ENCODE measurements around the gene FBN1. TPM values are rescaled to one million over a fixed set of nuclear protein-coding genes. Genes with fewer than 3 reads are reported as not detected.

The FBN1 gene
- total RNA-seq, 2 donors from 2014 or later = 0.91 to 1.6 TPM

DNA sequence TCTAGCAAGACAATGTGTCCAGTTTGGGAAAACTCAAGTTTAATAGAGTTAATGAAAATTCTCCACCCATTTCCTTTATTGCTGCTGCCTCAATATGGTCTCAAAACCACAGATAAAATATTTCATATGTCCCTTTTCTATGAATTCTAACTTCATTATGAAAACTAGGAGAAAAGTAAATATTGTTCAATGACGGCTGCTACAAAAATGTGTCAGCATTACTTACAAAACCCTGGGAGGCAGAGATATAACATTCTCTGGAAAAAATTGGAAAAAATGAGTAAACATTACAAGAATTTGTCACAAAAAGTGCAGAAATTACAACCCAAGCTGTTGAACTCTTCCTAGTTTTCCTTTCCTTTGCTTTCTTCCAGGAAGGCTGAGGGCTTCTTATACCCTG lies 22.2 kb upstream of the FBN1 start:
- Mint-ChIP-seq H3K4me1 (no peaks in the 10 kb centered on the region), H3K9me3 (no peaks in the 10 kb centered on the region), H3K4me3 (no peak overlapping the region), H3K36me3 (ENCODE audit: low read depth) (no peaks in the 10 kb centered on the region), H3K27ac (no peak overlapping the region), H3K27me3 (peaks cover 6% of the 10 kb centered on the region)
- ATAC-seq (replicated peaks) = no peak

DNA sequence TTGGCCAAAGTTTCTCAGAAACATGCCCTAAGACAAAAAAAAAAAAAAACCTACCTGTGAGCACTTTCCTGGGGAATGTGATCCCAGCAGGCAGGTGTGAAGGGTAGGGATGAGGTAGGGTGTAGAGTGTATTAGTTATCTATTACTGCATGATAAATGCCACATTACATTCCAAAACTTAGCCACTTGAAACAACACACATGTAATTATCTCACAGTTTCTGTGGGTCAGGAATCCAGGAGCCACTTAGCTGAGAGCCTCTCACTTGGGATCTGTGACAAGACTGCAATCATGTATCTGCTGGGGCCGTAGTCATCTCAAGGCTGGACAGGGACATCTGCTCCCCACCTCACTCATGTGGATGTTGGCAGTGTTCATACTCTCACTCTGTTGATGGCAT lies 18.9 kb upstream of the FBN1 start:
- ATAC-seq (replicated peaks) = no peak
- Mint-ChIP-seq H3K27me3 (peaks cover 5% of the 10 kb centered on the region), H3K4me3 (no peak overlapping the region), H3K36me3 (ENCODE audit: low read depth) (no peaks in the 10 kb centered on the region), H3K27ac (no peak overlapping the region), H3K9me3 (no peaks in the 10 kb centered on the region), H3K4me1 (no peaks in the 10 kb centered on the region)

DNA sequence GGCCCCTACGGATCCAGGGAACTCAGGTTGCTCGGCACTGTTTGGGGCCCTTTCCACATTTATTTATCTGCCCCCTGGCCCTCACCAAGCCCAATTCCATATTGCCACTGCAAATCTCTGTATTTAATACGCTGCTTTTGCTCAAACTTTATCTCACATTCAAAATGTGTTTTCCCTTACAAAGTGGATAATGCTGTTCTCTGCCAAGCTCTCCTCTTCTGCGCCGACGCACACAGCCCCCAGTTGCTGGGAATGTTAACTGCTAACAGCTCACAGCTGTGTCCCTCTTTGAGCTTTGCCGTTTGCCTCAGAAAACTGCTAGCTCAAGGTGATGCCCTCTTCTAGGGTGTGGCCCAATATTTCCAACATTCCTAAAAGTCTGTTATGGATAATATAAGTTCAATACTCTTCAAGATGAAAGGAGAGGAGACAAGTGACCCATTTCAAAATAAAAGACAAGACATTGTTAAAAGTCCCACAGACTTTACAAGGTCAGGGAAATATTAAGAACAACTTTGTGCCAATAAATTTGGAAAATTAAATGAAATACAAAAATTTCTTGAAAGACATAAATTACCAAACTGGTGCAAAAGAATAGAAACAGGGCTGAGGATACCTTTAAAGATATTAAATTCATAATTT lies 12.6 kb upstream of the FBN1 start:
- Mint-ChIP-seq H3K4me1 (no peaks in the 10 kb centered on the region), H3K9me3 (no peaks in the 10 kb centered on the region), H3K4me3 (no peak overlapping the region), H3K27ac (no peak overlapping the region), H3K27me3 (peaks cover 15% of the 10 kb centered on the region), H3K36me3 (ENCODE audit: low read depth) (no peaks in the 10 kb centered on the region)
- no peak for ATAC-seq (replicated peaks)

DNA sequence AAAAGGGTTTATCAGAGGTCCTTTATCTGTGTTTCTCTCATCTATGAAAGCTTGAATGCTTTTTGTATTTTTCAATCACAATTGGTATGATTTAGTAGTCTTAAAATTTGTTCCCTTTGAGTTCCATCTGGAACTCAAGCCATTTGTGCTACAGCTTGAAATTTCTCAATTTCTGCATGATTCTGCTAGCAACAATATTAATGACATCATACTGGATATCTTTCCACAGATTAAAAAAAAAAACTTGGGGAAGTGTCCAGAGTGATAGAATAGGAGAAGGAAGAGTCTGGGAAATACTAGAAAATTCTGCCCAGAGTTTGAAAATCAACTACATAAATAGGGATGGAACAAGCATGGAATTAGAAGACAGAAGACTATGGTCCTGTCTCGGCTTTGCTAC lies 9.3 kb upstream of the FBN1 start:
- Mint-ChIP-seq H3K36me3 (ENCODE audit: low read depth) (no peaks in the 10 kb centered on the region), H3K27ac (no peak overlapping the region), H3K4me3 (no peak overlapping the region), H3K4me1 (no peaks in the 10 kb centered on the region), H3K9me3 (no peaks in the 10 kb centered on the region), H3K27me3 (peaks cover 19% of the 10 kb centered on the region)
- no peak for ATAC-seq (replicated peaks)

DNA sequence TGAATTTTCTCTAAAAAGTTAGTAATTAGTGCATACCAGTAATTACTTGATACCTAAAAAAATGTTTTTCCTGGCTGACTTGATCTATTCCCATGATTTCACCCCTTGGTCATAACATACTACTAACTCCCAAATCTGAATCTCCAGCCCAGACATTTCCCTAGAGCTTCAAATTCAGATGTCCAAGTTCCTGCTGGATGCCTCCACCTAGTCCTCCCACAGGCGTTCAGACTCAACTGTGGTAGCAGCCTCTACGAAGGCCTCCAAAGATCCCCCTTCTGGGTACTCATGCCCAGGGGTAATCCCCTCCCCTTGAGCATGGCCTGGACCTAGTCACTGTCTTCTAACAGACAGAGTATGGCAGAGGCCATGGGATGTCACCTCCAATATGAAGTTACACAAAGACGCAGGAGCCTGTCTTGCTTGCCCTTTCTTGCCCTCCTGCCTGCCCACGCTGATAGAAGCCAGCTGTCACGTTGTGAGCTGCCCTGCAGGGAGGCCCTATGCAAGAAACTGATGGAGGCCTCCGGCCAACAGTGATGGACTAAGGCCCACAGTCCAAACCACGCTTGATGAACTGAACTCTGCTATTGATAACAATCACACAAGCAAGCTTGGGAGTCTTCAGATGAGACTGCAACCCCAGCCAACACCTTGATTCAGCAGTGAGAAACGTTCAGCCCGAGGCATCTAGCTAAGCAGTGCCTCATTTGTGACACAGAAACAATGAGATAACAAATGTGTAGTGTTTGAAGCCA lies 8.6 kb upstream of the FBN1 start:
- ATAC-seq (replicated peaks) = no peak
- Mint-ChIP-seq H3K4me3 (no peak overlapping the region), H3K36me3 (ENCODE audit: low read depth) (no peaks in the 10 kb centered on the region), H3K9me3 (no peaks in the 10 kb centered on the region), H3K27me3 (peaks cover 14% of the 10 kb centered on the region), H3K4me1 (no peaks in the 10 kb centered on the region), H3K27ac (no peak overlapping the region)

DNA sequence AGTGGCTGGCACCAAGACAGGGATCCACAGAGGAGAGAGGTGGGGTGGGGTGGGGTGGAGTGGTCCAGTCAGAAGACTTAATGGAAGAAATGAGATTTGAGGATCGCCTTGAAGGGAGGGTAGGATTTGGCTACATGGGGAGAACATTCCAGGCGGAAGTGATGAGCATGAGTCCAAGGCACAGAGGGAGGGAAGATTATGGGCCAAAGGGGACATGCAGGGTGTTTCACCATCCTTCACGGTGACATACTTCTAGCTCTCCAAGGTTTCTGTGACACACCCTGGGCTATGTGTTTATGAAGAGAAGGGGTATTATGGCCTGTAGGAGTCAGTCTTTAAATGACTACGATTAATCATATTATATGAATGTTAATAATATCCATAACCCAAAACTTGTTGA lies 7.7 kb upstream of the FBN1 start:
- peaks cover 14% of the 10 kb centered on the region for H3K27me3 Mint-ChIP-seq

DNA sequence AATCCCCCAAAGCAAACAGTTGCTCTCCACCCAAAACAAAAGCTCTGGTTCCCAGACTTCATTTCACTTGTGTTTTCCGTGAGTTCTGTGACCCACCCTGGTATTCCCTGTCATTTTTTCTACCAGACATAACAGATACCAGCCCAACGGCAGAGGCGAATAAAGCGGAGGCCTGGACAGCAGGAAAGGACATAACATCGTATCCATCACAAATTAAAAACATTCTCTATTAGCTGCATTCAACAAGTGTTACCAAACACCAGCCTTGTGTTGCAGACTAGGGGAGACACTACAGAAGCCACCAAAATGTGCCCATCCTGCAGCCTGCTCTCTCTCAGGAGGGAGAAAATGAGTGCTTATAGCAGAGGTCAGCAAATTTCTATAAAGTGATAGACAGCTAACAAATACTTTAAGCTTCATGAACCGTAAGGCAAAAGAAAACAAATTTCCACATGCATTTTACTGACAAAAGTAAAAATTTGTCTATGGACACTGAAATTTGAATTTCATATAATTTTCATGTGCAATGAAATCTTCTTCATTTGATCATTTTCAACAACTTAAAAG lies 7.1 kb upstream of the FBN1 start:
- no peak overlapping the region for H3K4me3 Mint-ChIP-seq
- no peak overlapping the region for H3K27ac Mint-ChIP-seq
- no peak for ATAC-seq (replicated peaks)
- H3K4me1 Mint-ChIP-seq = no peaks in the 10 kb centered on the region
- no peaks in the 10 kb centered on the region for H3K9me3 Mint-ChIP-seq
- H3K36me3 Mint-ChIP-seq (ENCODE audit: low read depth) = no peaks in the 10 kb centered on the region
- peaks cover 14% of the 10 kb centered on the region for H3K27me3 Mint-ChIP-seq

More for the DNA sequence above, 7.7 kb upstream of the FBN1 start:
- Mint-ChIP-seq H3K4me3 (no peak overlapping the region), H3K36me3 (ENCODE audit: low read depth) (no peaks in the 10 kb centered on the region), H3K9me3 (no peaks in the 10 kb centered on the region), H3K27ac (no peak overlapping the region), H3K4me1 (no peaks in the 10 kb centered on the region)
- ATAC-seq (replicated peaks) = no peak

DNA sequence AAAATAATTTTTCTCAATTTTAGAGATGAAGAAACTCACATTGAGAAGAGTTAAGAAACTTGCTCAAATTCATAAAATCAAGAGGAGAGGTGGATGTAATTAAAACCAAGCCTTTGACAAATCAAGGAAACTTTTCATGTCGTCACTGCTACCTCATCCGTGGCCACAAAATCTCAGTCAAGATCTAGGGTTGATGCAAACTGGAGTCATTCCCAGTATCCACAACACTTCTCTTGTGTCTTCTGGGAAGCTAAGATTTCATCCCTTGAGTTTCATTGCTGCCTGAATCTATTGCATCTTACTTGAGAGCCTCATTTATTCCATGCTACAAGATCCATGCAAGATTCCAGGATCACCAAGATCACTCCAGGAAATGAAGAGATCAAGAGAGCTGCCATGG lies 5.4 kb upstream of the FBN1 start:
- H3K27me3 Mint-ChIP-seq = peaks cover 14% of the 10 kb centered on the region
- no peak for ATAC-seq (replicated peaks)
- H3K36me3 Mint-ChIP-seq (ENCODE audit: low read depth) = no peaks in the 10 kb centered on the region
- no peaks in the 10 kb centered on the region for H3K9me3 Mint-ChIP-seq
- no peak overlapping the region for H3K27ac Mint-ChIP-seq
- no peaks in the 10 kb centered on the region for H3K4me1 Mint-ChIP-seq
- H3K4me3 Mint-ChIP-seq = no peak overlapping the region

DNA sequence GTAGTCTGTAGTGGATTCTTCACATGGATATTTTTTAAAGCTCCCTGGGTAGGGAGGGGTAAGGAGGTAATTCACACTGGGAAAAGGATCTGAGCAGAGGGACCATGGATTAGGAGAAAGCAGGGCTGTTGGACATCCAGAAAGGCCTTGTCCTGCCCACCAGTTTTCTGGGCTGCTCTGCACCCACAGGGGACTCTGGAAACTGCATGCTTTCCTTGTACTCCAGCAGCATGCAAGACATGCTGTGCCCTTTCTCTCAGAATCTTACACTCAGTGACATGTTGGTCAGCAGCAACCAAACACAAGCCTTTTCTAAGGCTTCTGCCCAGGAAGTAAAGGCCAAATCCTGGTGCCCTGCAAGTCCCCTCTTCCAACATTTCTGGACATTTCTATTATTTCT lies 2.5 kb upstream of the FBN1 start:
- no peak overlapping the region for H3K4me3 Mint-ChIP-seq
- H3K27ac Mint-ChIP-seq = no peak overlapping the region
- H3K36me3 Mint-ChIP-seq (ENCODE audit: low read depth) = no peaks in the 10 kb centered on the region
- no peak for ATAC-seq (replicated peaks)
- peaks cover 27% of the 10 kb centered on the region for H3K27me3 Mint-ChIP-seq
- no peaks in the 10 kb centered on the region for H3K9me3 Mint-ChIP-seq
- H3K4me1 Mint-ChIP-seq = no peaks in the 10 kb centered on the region

DNA sequence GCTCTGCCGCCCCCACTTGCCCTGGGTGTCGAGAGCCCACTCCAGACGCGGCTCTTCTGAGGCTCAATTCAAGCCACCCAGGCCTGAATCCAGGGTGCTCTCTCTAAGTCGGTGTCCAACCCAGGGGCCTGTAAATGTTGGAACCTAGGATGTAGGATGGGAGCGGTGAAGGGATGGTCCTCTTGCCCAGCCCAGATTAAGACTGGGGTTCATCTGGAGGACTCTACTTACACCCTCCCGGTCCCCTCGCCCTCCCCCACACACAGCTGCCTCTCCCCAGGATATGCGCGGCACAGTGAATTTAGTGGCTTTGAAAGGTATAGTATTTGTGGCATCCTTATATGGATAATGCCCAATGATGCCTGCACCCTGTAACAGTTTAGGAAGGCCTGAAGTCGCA lies 822 bp upstream of the FBN1 start:
- peak overlapping the region; percentile 5 for H3K4me3 Mint-ChIP-seq

DNA sequence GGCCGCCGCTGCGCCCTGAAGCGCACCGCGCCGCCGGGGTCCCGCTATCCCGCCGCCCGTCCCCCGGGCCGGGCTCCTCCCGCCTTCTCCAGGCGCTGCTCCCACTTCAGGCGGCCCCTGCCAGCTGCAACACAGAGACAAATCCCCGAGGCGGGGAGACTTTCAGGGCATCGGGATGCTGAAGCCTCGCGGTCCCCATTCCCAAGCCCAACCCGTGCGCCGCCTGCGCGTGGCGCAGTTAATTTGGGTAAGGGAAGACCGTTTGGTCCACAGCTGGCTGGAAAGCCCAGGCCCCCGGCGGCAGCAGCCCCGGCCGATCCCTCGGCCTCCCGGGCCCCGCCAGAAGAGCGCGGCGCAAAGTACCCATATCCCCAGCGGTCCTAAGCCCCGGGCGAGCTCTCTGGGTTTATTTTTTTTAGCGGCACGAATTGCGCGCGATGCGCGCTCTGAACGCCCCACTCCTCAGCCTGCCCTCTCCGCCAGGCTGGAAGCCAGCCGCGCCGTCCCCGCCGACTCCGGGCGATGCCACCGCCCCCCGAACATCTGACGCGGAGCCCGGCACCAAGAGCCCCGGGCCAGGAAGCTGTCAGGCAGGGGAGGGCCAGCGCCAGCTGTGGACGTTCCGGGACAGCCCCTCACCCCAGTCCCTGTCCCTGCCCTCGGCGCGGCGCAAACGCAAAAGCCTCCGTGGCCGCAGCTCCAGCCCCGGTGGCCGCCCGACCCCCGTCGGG lies 517 bp downstream of the FBN1 start:
- Mint-ChIP-seq H3K4me3 (no peak overlapping the region), H3K9me3 (no peaks in the 10 kb centered on the region), H3K4me1 (no peaks in the 10 kb centered on the region), H3K36me3 (ENCODE audit: low read depth) (no peaks in the 10 kb centered on the region), H3K27ac (no peak overlapping the region), H3K27me3 (peaks cover 31% of the 10 kb centered on the region)
- peak; percentile 16 for ATAC-seq (replicated peaks)

More for the DNA sequence above, 822 bp upstream of the FBN1 start:
- no peaks in the 10 kb centered on the region for H3K4me1 Mint-ChIP-seq
- H3K9me3 Mint-ChIP-seq = no peaks in the 10 kb centered on the region
- H3K27me3 Mint-ChIP-seq = peaks cover 31% of the 10 kb centered on the region
- no peaks in the 10 kb centered on the region for H3K36me3 Mint-ChIP-seq (ENCODE audit: low read depth)
- ATAC-seq (replicated peaks) = no peak
- H3K27ac Mint-ChIP-seq = no peak overlapping the region

DNA sequence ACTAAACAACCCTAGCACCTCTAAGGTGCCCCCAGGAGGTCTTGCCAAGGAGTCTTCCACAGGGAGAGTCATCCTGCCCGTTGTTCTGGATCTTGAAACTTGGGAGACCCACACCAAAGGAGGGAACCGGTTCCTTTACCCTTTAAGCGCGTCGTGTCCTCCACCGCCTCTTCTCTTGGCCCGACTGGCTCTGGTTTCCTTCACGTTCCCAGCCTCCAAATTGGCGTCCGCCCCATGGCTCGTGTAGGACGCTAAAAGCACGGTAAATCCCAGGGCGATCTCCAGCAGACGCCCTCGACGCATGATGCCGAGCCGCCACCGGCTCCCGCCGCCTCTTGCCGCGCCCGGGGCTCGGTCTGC lies 1.1 kb downstream of the FBN1 start:
- no peaks in the 10 kb centered on the region for H3K9me3 Mint-ChIP-seq
- H3K4me1 Mint-ChIP-seq = no peaks in the 10 kb centered on the region
- peaks cover 31% of the 10 kb centered on the region for H3K27me3 Mint-ChIP-seq
- ATAC-seq (replicated peaks) = no peak
- H3K27ac Mint-ChIP-seq = no peak overlapping the region
- no peaks in the 10 kb centered on the region for H3K36me3 Mint-ChIP-seq (ENCODE audit: low read depth)
- H3K4me3 Mint-ChIP-seq = no peak overlapping the region

DNA sequence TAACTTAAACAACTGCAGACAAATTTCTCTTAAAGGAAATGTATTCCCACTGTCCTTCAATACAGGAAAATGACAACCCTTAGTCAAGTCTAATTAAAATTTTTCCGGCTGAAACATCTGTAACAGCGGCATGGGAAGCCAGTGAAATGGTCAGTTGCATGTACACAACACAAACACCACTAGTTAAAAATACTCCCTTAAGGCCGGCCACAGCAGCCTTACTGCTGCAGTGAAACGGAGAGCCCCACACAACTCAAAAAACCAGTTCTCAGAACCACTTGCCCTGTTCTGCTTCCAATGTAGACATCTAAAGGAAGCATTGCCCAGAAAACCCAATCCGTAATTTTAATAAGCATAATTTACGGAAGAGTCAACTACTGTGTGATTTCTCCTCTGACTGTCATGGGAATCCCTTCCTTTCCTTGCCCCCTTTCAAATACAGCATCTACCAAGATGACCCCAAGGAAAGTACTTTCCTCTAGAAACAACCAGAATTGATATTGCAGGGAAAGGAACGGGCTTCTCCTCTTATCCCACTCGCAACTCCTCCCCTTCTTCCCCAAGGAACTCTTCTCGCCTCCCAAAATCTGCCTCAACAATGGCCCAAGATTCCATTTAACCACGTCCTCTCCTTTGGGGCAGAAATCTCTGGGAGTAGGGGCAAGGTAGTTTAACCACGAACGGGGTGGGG lies 1.6 kb downstream of the FBN1 start:
- no peaks in the 10 kb centered on the region for H3K9me3 Mint-ChIP-seq
- H3K27ac Mint-ChIP-seq = no peak overlapping the region
- no peaks in the 10 kb centered on the region for H3K4me1 Mint-ChIP-seq
- peaks cover 31% of the 10 kb centered on the region for H3K27me3 Mint-ChIP-seq
- no peaks in the 10 kb centered on the region for H3K36me3 Mint-ChIP-seq (ENCODE audit: low read depth)
- no peak for ATAC-seq (replicated peaks)
- H3K4me3 Mint-ChIP-seq = no peak overlapping the region

DNA sequence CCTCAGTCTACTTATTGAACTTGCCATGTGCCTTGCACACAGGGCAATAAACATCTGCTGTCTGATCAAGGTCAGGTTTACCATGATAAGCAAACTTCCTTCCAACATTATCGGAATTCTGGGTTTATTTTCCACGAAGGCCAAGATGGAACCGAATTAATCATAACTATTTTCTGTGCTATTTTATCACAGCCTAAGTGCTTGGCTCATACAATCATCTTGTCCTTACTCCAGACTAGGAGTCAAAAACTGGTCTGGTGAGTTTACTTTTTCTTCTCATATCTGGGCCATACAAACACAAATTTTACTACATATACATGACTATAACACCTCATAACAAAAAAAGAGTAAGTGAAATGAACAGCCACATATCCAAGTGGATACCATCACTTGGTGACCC lies 2.3 kb downstream of the FBN1 start:
- Mint-ChIP-seq H3K27ac (no peak overlapping the region), H3K4me1 (no peaks in the 10 kb centered on the region), H3K4me3 (no peak overlapping the region), H3K9me3 (no peaks in the 10 kb centered on the region), H3K36me3 (ENCODE audit: low read depth) (no peaks in the 10 kb centered on the region), H3K27me3 (peaks cover 31% of the 10 kb centered on the region)
- no peak for ATAC-seq (replicated peaks)

All from activated T-helper 17 cell treated with anti-CD3 and anti-CD28 coated beads, Interleukin-2, amount 50 U/mL, for 72 hours (primary cell).